GM18951 (cell line): ENCODE results near the gene MYO6.
"Not testable (repeated sequence)": the region's sequence is repeated elsewhere in the genome, so short reads cannot be mapped to it uniquely, and the experiment has no call there.

Experiments used
- POLR2A ChIP-seq: IDR thresholded peaks from 4 replicates; pipeline ENCODE4 v1.6.1; 2011; ENCODE audit warnings: mild to moderate bottlenecking; ENCODE audit not compliant: insufficient read length, insufficient read depth; ENCODE audit errors: extremely low read depth
- in situ Hi-C: fragments of 300-500 bp; cut with MboI; formaldehyde crosslinking; loops from one replicate; pipeline ENCODE4 v1.12.0; 2022; ENCODE audit warnings: low sequenced_read_pairs, mixed read lengths, inconsistent platforms; ENCODE audit not compliant: unreplicated experiment

MYO6 gene

DNA sequence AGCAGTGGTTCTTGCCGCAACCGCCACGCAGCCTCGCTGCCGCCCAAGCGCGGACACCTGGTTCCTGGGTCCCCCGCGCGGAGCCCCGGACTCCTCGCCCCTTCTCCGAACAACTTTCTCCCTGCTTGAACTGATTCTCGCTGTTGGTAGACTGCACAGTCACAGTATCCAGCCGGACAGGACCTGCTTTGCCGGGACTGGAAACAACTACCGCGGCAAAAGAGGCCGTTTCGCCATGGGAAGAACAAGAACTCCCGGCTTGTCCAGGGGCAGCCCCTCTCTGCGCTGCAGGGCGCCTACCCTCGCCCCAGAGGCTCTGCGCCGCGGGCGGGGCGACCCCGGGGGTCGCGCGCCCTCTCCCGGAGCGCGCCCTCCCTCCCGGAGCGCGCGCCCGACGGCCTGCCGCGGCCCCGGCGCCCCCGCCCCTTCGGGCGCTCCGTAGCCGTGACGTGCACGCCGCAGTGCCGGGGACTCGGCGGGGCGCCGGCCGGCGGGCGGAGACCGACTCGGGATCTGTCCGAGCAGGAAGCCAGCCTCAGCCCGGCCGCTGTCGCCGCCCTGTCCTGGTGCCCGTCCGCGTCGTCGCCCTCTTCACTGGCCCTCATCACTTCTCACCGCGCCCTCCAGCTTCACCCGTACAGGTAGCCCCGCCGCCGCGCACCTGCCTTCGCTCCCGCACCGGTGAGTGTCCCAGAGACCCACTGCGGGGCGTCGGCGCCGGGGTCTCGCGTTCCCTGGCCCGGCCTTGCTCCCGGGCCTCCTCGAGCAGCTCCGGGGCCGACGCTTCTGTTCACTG, at the start of gene MYO6:
MYO6 (plus strand) TSS at position 497 of the 796 bp plus-strand sequence. CDS start 68,309 bp downstream, outside the sequence.
- in situ Hi-C loops, result no loop called here
- TF ChIP-seq POLR2A, result peak; percentile 96

- in situ Hi-C loops, result not testable (repeated sequence)
Observed at GRCh38 chr6:75708334-75708733, 40.7 kb upstream of the MYO6 start.

- no peak for TF ChIP-seq POLR2A
- in situ Hi-C loops, result no loop called here
Observed at GRCh38 chr6:75711173-75711572, 37.9 kb upstream of the MYO6 start.

GRCh38 chr6:75719133-75719532, 29.9 kb upstream of the MYO6 start:
- no peak for TF ChIP-seq POLR2A
- in situ Hi-C loops, result no loop called here

- in situ Hi-C loops, result no loop called here
- no peak for TF ChIP-seq POLR2A
Observed at GRCh38 chr6:75723382-75723781, 25.7 kb upstream of the MYO6 start.

DNA sequence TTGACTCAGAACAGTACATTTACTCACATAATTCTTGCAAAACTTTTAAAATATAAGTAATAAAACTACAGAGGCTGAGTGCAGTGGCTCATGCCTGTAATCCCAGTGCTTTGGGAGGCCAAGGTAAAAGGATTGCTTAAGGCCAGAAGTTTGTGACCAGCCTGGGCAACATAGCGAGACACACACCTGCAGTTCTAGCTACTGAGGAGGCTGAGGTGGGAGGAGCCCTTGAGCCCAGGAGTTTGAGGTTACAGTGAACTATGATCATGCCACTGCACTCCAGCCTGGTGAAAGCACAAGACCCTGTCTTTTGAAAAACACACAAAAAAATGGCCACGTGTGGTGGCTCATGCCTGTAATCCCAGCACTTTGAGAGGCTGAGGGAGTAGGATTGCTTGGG, 21.8 kb upstream of the MYO6 start:
- in situ Hi-C loops, result no loop called here
- TF ChIP-seq POLR2A, result no peak

DNA sequence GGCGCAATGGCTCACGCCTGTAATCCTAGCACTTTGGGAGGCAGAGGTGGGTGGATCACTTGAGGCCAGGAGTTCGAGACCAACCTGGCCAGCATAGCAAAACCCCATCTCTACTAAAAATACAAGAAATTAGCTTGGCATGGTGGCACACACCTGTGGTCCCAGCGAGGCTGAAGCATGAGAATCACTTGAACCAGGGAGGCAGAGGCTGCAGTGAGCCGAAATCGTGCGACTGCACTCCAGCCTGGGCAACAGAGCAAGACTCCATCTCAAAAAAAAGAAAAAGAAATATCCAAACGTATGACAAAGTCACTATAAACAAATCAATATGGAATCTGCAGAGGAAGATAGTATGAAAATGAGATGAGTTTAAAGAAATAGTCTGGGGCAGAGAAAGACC, 18.0 kb upstream of the MYO6 start:
- in situ Hi-C loops, result not testable (repeated sequence)

DNA sequence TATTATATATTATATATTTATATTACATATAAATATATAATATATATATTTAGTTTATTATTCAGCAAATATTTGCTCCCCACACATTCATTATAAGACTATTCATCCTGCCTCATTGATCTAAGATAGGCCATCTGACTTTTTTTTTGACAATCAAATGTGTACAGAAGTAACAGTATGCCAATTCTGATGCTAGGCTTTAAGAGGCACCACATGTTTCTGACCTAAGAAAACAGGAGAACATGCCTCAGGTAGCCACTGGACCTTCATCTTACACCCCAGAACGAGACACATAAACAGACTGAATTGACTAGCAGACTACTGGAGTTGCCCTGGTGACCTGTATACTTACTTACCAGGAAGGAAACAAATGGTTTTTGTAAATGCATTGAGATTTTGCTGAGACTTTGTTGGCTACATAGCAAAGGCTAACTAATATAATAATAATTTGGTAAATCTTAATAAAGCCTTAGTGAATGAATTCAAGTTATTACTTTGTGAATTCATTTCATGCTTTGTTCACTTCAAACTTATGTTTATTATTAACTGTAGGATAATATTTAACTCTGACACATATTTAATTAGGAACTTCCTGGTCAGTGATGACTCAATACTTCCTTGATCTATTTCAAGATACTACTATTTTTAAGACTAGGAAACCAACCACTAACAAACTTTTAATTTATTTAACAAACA, 13.4 kb upstream of the MYO6 start:
- in situ Hi-C loops, result no loop called here
- TF ChIP-seq POLR2A, result no peak

GRCh38 chr6:75743971-75744370, 5.1 kb upstream of the MYO6 start:
- TF ChIP-seq POLR2A, result no peak
- in situ Hi-C loops, result no loop called here

- TF ChIP-seq POLR2A, result no peak
- in situ Hi-C loops, result no loop called here
Observed at GRCh38 chr6:75745404-75745803, 3.6 kb upstream of the MYO6 start.

DNA sequence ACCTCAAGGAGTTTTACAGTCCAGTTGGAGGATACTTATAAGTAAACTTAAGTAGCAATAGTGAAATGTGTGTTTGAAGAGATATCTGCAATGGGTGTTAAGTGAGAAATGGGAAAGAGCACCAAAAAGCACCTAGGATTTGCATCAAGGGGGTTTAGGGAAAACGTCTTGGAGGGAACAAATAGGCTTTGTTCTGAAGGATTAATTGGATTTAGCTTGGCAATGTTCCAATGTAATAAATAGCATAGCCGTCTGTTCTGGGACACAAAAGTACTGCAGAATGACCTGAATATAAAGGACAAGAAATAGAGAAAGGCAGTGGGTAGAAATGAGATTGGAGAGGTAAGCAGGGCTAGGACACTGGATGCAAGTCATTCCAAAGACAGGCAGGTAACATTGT, 2.8 kb upstream of the MYO6 start:
- in situ Hi-C loops, result no loop called here
- no peak for TF ChIP-seq POLR2A

- no peak for TF ChIP-seq POLR2A
- in situ Hi-C loops, result no loop called here
Observed at GRCh38 chr6:75747152-75747992, 1.7 kb upstream of the MYO6 start.

GRCh38 chr6:75748003-75748742, 866 bp upstream of the MYO6 start:
- TF ChIP-seq POLR2A, result no peak
- in situ Hi-C loops, result no loop called here
